CD8-positive, alpha-beta memory T cell (primary cell): Measurements from ENCODE around the gene DPF1. TPM values are rescaled to one million over a fixed set of nuclear protein-coding genes. Genes with fewer than 3 reads are reported as not detected.

Source experiments
- CTCF ChIA-PET: fragments of 350-600 bp; sonication (Branson Sonifier 250); formaldehyde crosslinking; loops from one replicate; lab custom pipeline; 2021; ENCODE audit warnings: antibody characterized with exemption; lab: Charles Lee
- POLR2A ChIA-PET: fragments of 350-600 bp; sonication (Branson Sonifier 250); formaldehyde crosslinking; loops from one replicate; lab custom pipeline; 2021; ENCODE audit warnings: antibody characterized with exemption; lab: Charles Lee
- DNase-seq, 5 donors: peaks; one replicate each; pipeline versions ENCODE4 v3.0.0 to v3.0.0-alpha.2; 2020 to 2022; ENCODE audit warnings: mixed read lengths in 1 of 5
- H3K27ac ChIP-seq: one replicate; pipeline ENCODE4 v1.7.0; 2013; ENCODE audit warnings: low read depth, mild to moderate bottlenecking, low read length, moderate library complexity
- H3K27me3 ChIP-seq: 2 replicates; pipeline ENCODE4 v1.7.0; 2013; ENCODE audit warnings: low read length, mild to moderate bottlenecking; ENCODE audit not compliant: insufficient read depth, poor library complexity, severe bottlenecking
- H3K36me3 ChIP-seq: 2 replicates; pipeline ENCODE4 v1.7.0; 2013; ENCODE audit warnings: mild to moderate bottlenecking, low read length, moderate library complexity; ENCODE audit not compliant: insufficient read depth
- H3K4me1 ChIP-seq: 2 replicates; pipeline ENCODE4 v1.7.0; 2013; ENCODE audit warnings: mild to moderate bottlenecking, low read length, moderate library complexity; ENCODE audit not compliant: insufficient read depth
- H3K4me3 ChIP-seq: 2 replicates; pipeline ENCODE4 v1.7.0; 2013; ENCODE audit warnings: mild to moderate bottlenecking, low read length
- H3K9me3 ChIP-seq: 2 replicates; pipeline ENCODE4 v1.7.0; 2013; ENCODE audit warnings: mild to moderate bottlenecking, low read length
- H3K27ac Mint-ChIP-seq, 8 donors: one replicate each; pipeline ENCODE4 v1.8.0; 2020 to 2021; ENCODE audit warnings: mixed read lengths in 8 of 8, mild to moderate bottlenecking in 6 of 8, inconsistent platforms in 3 of 8, moderate library complexity in 3 of 8
- H3K27me3 Mint-ChIP-seq, 2 donors: one replicate each; pipeline ENCODE4 v1.8.0; 2020 to 2021; ENCODE audit warnings: mixed read lengths in 2 of 2, mild to moderate bottlenecking in 1 of 2, moderate library complexity in 1 of 2
- H3K36me3 Mint-ChIP-seq, 3 donors: one replicate each; pipeline ENCODE4 v1.8.0; 2020 to 2021; ENCODE audit warnings: mixed read lengths in 3 of 3, inconsistent platforms in 1 of 3, mild to moderate bottlenecking in 1 of 3
- H3K4me1 Mint-ChIP-seq, 3 donors: one replicate each; pipeline ENCODE4 v1.8.0; 2020 to 2021; ENCODE audit warnings: mixed read lengths in 3 of 3, inconsistent platforms in 1 of 3, mild to moderate bottlenecking in 1 of 3
- H3K4me3 Mint-ChIP-seq, 7 donors: one replicate each; pipeline ENCODE4 v1.8.0; 2020 to 2021; ENCODE audit warnings: mixed read lengths in 7 of 7, mild to moderate bottlenecking in 6 of 7, moderate library complexity in 4 of 7, inconsistent platforms in 2 of 7
- H3K9me3 Mint-ChIP-seq, 5 donors: one replicate each; pipeline ENCODE4 v1.8.0; 2020 to 2022; ENCODE audit warnings: mixed read lengths in 5 of 5, mild to moderate bottlenecking in 3 of 5, moderate library complexity in 2 of 5, inconsistent platforms in 1 of 5
- polyA plus RNA-seq: library from polyadenylated mRNA; unstranded; fragments of 300-500 nt; fragmentation: Illumina TruSeq; gene quantifications from one replicate; pipeline ENCODE4 v1.2.3, GENCODE V29; 2021
- total RNA-seq, 2 experiments: library from RNA; stranded (reverse); gene quantifications; one replicate each; pipeline ENCODE4 v1.2.3, GENCODE V29; 2021

Gene DPF1
- total and polyA plus RNA-seq, 3 experiments from 2014 or later, result 0.78 to 1.1 TPM; not detected in 1

GRCh38 chr19:38206928-38207327 is 17.1 kb downstream of the DPF1 start:
- ChIA-PET POLR2A (no interaction called here), CTCF (no interaction called here)
- DNase-seq, result no peak
- H3K9me3 ChIP-seq, result no peaks in the 10 kb centered on the region
- peaks cover 20% of the 10 kb centered on the region for H3K27me3 ChIP-seq
- H3K4me3 ChIP-seq, result no peak overlapping the region
- Mint-ChIP-seq H3K27me3 (peaks cover 16 to 28% of the 10 kb centered on the region in 2 donors), H3K9me3 (peaks cover 0 to 3% (median 0%) of the 10 kb centered on the region in 5 donors), H3K4me3 (no peak overlapping the region), H3K36me3 (peaks cover 6 to 28% (median 9%) of the 10 kb centered on the region in 3 donors), H3K4me1 (peaks cover 9 to 14% (median 9%) of the 10 kb centered on the region in 3 donors), H3K27ac (no peak overlapping the region)
- H3K4me1 ChIP-seq, result no peaks in the 10 kb centered on the region
- no peaks in the 10 kb centered on the region for H3K36me3 ChIP-seq
- H3K27ac ChIP-seq, result no peak overlapping the region

GRCh38 chr19:38206006-38206745 is 17.8 kb downstream of the DPF1 start:
- ChIA-PET POLR2A (no interaction called here), CTCF (no interaction called here)
- Mint-ChIP-seq H3K4me1 (peaks cover 9 to 14% (median 9%) of the 10 kb centered on the region in 3 donors), H3K27me3 (peaks cover 16 to 28% of the 10 kb centered on the region in 2 donors), H3K4me3 (no peak overlapping the region), H3K27ac (no peak overlapping the region), H3K9me3 (peaks cover 0 to 3% (median 0%) of the 10 kb centered on the region in 5 donors), H3K36me3 (peaks cover 9 to 34% (median 14%) of the 10 kb centered on the region in 3 donors)
- H3K27ac ChIP-seq, result no peak overlapping the region
- peaks cover 20% of the 10 kb centered on the region for H3K27me3 ChIP-seq
- H3K9me3 ChIP-seq, result no peaks in the 10 kb centered on the region
- H3K36me3 ChIP-seq, result no peaks in the 10 kb centered on the region
- DNase-seq, result no peak
- no peak overlapping the region for H3K4me3 ChIP-seq
- no peaks in the 10 kb centered on the region for H3K4me1 ChIP-seq

- Mint-ChIP-seq H3K4me1 (peaks cover under 1 to 1% (median 1%) of the 10 kb centered on the region in 3 donors), H3K27ac (no peak overlapping the region), H3K27me3 (peaks cover 8 to 17% of the 10 kb centered on the region in 2 donors), H3K9me3 (no peaks in the 10 kb centered on the region), H3K36me3 (peaks cover 8 to 38% (median 11%) of the 10 kb centered on the region in 3 donors), H3K4me3 (no peak overlapping the region)
- H3K4me1 ChIP-seq, result no peaks in the 10 kb centered on the region
- no peak for DNase-seq
- no peaks in the 10 kb centered on the region for H3K36me3 ChIP-seq
- H3K4me3 ChIP-seq, result no peak overlapping the region
- no peak overlapping the region for H3K27ac ChIP-seq
- CTCF ChIA-PET, result no interaction called here
- no peaks in the 10 kb centered on the region for H3K9me3 ChIP-seq
- POLR2A ChIA-PET, result no interaction called here
- peaks cover 8% of the 10 kb centered on the region for H3K27me3 ChIP-seq
Observed at GRCh38 chr19:38204728-38205127, 19.3 kb downstream of the DPF1 start.

DNA sequence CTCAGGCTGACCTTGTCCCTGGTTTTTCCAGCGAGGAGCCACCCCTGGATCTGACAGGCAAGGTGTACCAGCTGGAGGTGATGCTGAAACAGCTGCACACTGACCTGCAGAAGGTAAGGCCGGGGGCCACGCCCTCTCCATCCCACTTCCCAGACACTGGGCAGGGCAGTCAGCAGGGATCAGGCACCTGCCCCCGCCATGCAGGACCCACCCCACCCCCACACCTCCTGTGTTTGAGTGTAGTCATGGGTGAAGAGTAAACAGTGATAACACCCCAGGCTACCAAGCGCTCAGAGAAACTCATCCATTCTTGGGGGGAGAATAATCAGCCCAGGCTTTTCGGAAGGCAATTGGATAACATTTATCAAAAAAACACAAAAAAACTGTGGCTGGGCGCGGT is 19.9 kb downstream of the DPF1 start:
- peaks cover 2% of the 10 kb centered on the region for H3K27me3 ChIP-seq
- H3K27ac ChIP-seq, result no peak overlapping the region
- Mint-ChIP-seq H3K27ac (no peak overlapping the region), H3K4me3 (no peak overlapping the region), H3K9me3 (no peaks in the 10 kb centered on the region), H3K4me1 (no peaks in the 10 kb centered on the region), H3K27me3 (peaks cover 3 to 11% of the 10 kb centered on the region in 2 donors), H3K36me3 (peaks cover 8 to 40% (median 11%) of the 10 kb centered on the region in 3 donors)
- H3K4me1 ChIP-seq, result no peaks in the 10 kb centered on the region
- no peak overlapping the region for H3K4me3 ChIP-seq
- DNase-seq, result no peak
- POLR2A ChIA-PET, result no interaction called here
- H3K36me3 ChIP-seq, result no peaks in the 10 kb centered on the region
- H3K9me3 ChIP-seq, result no peaks in the 10 kb centered on the region
- CTCF ChIA-PET, result no interaction called here

GRCh38 chr19:38203197-38203596 is 20.8 kb downstream of the DPF1 start:
- H3K27ac ChIP-seq, result no peak overlapping the region
- H3K4me1 Mint-ChIP-seq, result no peaks in the 10 kb centered on the region
- ChIA-PET POLR2A (interaction anchor here (0.6 kb wide), 1 partner anchor 31 kb away, joined by 3 read pairs; no protein-coding TSS in a partner anchor), CTCF (no interaction called here)
- no peak overlapping the region for H3K4me3 ChIP-seq
- H3K9me3 ChIP-seq, result no peaks in the 10 kb centered on the region
- no peak overlapping the region for H3K4me3 Mint-ChIP-seq
- H3K27ac Mint-ChIP-seq, result no peak overlapping the region
- H3K36me3 Mint-ChIP-seq, result peaks cover 8 to 48% (median 11%) of the 10 kb centered on the region in 3 donors
- no peak for DNase-seq
- no peaks in the 10 kb centered on the region for H3K36me3 ChIP-seq
- peaks cover 1 to 4% of the 10 kb centered on the region in 2 donors for H3K27me3 Mint-ChIP-seq
- H3K9me3 Mint-ChIP-seq, result no peaks in the 10 kb centered on the region
- H3K4me1 ChIP-seq, result no peaks in the 10 kb centered on the region
- H3K27me3 ChIP-seq, result no peaks in the 10 kb centered on the region

DNA sequence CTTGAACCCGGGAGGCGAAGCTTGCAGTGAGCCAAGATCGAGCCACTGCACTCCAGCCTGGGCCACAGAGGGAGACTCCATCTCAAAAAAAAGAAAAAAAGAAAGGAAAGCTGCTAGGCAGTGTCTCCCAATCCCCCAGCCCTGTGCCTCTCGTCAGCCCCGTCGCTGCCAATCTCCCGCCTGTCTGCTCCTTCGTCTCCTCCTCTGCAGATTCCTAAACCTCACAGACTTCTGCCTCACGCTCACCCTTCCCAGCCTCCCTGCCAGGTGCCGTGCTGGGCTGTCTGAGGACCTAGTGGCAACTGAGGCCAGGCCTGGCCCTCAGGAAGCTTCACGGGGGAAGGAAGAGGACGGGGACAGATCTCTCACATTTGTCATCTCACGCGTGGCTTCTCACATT is 21.5 kb downstream of the DPF1 start:
- H3K27ac Mint-ChIP-seq, result no peak overlapping the region
- POLR2A ChIA-PET, result no interaction called here
- peak overlapping the region in 1 of 7 donors; percentile 36 for H3K4me3 Mint-ChIP-seq
- H3K27me3 Mint-ChIP-seq, result peaks cover 0 to 1% of the 10 kb centered on the region in 2 donors
- Histone ChIP-seq H3K27ac (no peak overlapping the region), H3K36me3 (no peaks in the 10 kb centered on the region), H3K27me3 (no peaks in the 10 kb centered on the region), H3K4me3 (no peak overlapping the region), H3K9me3 (no peaks in the 10 kb centered on the region), H3K4me1 (no peaks in the 10 kb centered on the region)
- no peaks in the 10 kb centered on the region for H3K9me3 Mint-ChIP-seq
- peaks cover 8 to 54% (median 11%) of the 10 kb centered on the region in 3 donors for H3K36me3 Mint-ChIP-seq
- no peaks in the 10 kb centered on the region for H3K4me1 Mint-ChIP-seq
- CTCF ChIA-PET, result no interaction called here
- no peak for DNase-seq

DNA sequence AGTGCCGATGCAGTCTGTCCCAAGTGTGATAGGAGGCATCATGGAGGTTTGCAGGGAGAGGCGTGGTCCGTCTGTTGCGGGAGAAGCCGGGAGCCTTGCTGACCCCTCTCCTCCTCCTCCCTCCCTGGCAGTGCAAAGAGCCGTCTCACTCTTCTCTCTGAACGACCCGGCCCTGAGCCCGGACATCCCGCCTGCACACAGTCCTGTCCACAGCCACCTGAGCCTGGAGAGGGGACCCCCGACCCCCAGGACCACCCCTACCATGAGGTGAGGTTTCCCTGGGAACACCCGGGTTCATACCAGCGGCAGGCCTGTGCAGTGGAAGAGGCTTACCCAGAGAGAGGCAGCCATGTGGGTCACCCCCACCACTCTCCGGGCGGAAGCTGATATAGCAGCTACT is 22.3 kb downstream of the DPF1 start:
- Histone ChIP-seq H3K4me1 (no peaks in the 10 kb centered on the region), H3K36me3 (no peaks in the 10 kb centered on the region), H3K27me3 (no peaks in the 10 kb centered on the region), H3K4me3 (no peak overlapping the region), H3K9me3 (no peaks in the 10 kb centered on the region), H3K27ac (no peak overlapping the region)
- ChIA-PET CTCF (interaction anchor here (0.6 kb wide), 1 partner anchor 13 kb away, joined by 3 read pairs; no protein-coding TSS in a partner anchor), POLR2A (no interaction called here)
- Mint-ChIP-seq H3K9me3 (no peaks in the 10 kb centered on the region), H3K27me3 (no peaks in the 10 kb centered on the region), H3K4me1 (no peaks in the 10 kb centered on the region), H3K36me3 (peaks cover 8 to 57% (median 11%) of the 10 kb centered on the region in 3 donors), H3K4me3 (no peak overlapping the region), H3K27ac (peak overlapping the region in 1 of 8 donors; percentile 38)
- DNase-seq, result no peak

GRCh38 chr19:38199340-38199739 is 24.7 kb downstream of the DPF1 start:
- H3K4me1 Mint-ChIP-seq, result no peaks in the 10 kb centered on the region

More at GRCh38 chr19:38199340-38199739, 24.7 kb downstream of the DPF1 start:
- ChIA-PET POLR2A (no interaction called here), CTCF (no interaction called here)
- Mint-ChIP-seq H3K36me3 (peaks cover 10 to 59% (median 21%) of the 10 kb centered on the region in 3 donors), H3K27ac (peak overlapping the region in 1 of 8 donors; percentile 76), H3K9me3 (no peaks in the 10 kb centered on the region), H3K4me3 (no peak overlapping the region), H3K27me3 (peaks cover 0 to 1% of the 10 kb centered on the region in 2 donors)
- no peaks in the 10 kb centered on the region for H3K4me1 ChIP-seq
- H3K27ac ChIP-seq, result no peak overlapping the region
- no peak for DNase-seq
- H3K27me3 ChIP-seq, result no peaks in the 10 kb centered on the region
- H3K4me3 ChIP-seq, result no peak overlapping the region
- no peaks in the 10 kb centered on the region for H3K9me3 ChIP-seq
- H3K36me3 ChIP-seq, result no peaks in the 10 kb centered on the region
